HG03378 (cell line): Measurements from ENCODE around the gene CMTM8.
"Not testable (repeated sequence)": the region's sequence is repeated elsewhere in the genome, so short reads cannot be mapped to it uniquely, and the experiment has no call there.

Experiments used
- ATAC-seq: cut with Tn5 transposase; IDR thresholded peaks from one replicate; pipeline ENCODE4 v1.9.1; 2021; ENCODE audit warnings: mild to moderate bottlenecking, moderate library complexity; ENCODE audit not compliant: unreplicated experiment

CMTM8 gene

GRCh38 chr3:32238453-32239306 is at the start of gene CMTM8:
TSS of gene CMTM8 (plus strand) at chr3:32238680. CDS start at chr3:32238973, 293 bp downstream.
- no peak for ATAC-seq

GRCh38 chr3:32189693-32190092 is 48.8 kb upstream of the CMTM8 start:
- ATAC-seq, result no peak

- ATAC-seq, result not testable (repeated sequence)
Observed at GRCh38 chr3:32190556-32190955, 47.9 kb upstream of the CMTM8 start.

DNA sequence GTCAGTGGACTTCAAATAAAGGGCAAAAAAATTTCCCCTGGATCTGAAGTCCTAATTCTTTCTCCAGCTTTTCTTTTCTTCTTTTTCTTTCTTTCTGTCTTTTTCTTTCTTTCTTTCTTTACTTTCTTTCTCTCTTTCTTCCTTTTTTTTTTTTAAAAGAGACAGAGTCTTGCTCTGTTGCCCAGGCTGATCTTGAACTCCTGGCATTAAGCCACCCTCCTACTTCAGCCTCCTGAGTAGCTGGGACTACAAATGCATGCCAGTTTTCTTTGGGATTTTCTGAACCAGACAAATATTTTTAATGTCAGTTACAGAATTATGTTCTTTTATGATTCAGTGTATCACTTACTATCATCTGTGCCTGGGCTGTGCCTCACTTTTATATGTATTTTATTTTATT is 45.4 kb upstream of the CMTM8 start:
- ATAC-seq, result no peak

- no peak for ATAC-seq
Observed at GRCh38 chr3:32194653-32195052, 43.8 kb upstream of the CMTM8 start.

- no peak for ATAC-seq
Observed at GRCh38 chr3:32195995-32196540, 42.4 kb upstream of the CMTM8 start.

GRCh38 chr3:32197991-32198390 is 40.5 kb upstream of the CMTM8 start:
- ATAC-seq, result no peak

DNA sequence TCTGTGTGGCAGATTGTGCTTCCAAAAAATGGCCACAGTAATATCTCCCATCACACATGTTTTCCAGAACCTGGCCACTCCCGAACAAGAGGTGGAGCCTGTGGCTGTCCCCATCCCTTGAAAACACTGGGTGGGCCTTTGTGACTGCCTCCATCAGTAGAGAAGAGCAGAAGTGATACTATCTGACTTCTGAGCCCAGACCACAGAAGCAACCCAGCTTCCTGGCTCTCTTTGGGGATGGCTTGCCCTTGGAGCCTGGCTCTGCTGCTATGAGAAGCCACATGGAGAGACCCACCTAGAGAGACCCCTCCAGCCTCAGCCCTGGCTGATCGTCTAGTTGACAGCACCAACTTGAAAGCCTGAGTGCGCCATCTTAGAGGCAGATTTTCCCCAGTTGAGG is 39.8 kb upstream of the CMTM8 start:
- ATAC-seq, result no peak

- no peak for ATAC-seq
Observed at GRCh38 chr3:32200490-32200889, 38.0 kb upstream of the CMTM8 start.

GRCh38 chr3:32200992-32201758 is 37.3 kb upstream of the CMTM8 start:
- no peak for ATAC-seq

DNA sequence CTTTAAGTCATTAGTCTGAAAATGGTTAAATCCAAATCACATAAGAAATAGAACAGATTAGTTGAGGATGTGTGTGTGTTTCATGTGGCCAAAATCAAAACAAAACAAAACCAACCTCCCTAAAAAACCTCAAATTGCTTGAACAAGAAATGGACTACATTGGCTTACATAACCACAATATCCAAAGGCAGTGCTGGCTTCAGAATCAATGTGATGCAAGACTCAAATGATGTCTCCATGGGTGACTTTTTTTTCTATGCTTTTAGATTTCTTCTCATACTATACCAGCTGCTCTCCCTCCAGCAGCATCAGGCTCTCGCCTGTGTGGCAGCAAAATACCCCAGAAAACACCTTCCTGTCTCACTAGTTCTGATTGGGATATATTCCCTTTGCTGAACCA is 36.0 kb upstream of the CMTM8 start:
- ATAC-seq, result no peak

DNA sequence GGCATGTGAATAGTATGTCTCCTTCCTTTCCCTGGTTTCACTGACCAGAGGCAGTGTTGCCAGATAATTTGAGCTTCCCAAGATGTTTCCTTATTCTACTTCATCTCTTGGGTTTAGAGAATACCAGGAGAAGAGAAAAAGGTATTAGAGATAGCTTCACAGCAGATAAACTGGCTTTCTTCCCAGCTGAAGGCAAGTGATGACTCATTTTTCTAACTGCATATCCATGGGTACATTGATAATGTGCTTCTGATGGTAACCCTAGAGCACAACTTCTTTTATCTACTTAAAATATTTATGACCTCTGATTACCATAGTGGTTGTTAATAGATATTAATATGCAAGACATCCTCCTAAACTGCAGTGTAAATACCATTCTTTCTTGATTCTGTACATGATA is 34.6 kb upstream of the CMTM8 start:
- ATAC-seq, result no peak

- ATAC-seq, result no peak
Observed at GRCh38 chr3:32208447-32208846, 30.0 kb upstream of the CMTM8 start.

DNA sequence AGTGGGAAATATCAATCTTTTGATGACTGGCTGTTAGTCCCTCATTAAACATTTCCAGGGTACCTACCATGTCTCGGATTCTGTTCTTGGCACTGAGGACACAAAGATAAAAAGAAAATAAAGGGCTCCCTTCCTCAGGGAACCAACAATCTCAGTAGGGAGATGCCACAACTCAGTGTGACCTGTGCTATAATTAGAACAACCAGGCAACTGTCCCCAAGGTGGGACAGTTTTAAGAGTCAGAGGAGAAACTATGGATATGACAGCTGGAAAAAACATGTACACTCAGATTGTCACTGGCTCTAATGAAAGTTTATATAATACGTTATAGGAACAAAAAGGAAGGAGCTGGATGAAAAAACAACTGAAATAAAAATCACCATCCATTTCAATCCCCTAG is 23.3 kb upstream of the CMTM8 start:
- ATAC-seq, result no peak

GRCh38 chr3:32216172-32216783 is 22.2 kb upstream of the CMTM8 start:
- no peak for ATAC-seq

- no peak for ATAC-seq
Observed at GRCh38 chr3:32217339-32217738, 21.1 kb upstream of the CMTM8 start.

DNA sequence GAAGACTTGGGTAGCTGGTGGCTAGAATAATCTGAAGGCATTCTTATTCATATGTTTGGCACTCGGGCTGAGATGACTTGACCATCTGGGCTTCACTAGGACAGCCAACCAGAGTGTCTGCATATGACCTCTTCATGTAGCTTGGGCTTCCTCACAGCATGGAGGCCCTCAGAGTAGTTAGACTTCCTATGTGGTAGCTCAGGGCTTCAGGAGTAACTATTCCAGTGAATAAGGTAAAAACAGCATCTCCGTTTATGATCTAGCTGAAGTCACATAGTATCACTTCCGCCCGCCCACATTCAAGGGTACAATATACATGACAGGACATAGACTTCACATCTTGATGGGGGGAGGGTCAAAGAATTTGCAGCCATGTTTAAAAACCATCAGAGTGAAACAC is 18.9 kb upstream of the CMTM8 start:
- no peak for ATAC-seq

- no peak for ATAC-seq
Observed at GRCh38 chr3:32220006-32220405, 18.5 kb upstream of the CMTM8 start.

DNA sequence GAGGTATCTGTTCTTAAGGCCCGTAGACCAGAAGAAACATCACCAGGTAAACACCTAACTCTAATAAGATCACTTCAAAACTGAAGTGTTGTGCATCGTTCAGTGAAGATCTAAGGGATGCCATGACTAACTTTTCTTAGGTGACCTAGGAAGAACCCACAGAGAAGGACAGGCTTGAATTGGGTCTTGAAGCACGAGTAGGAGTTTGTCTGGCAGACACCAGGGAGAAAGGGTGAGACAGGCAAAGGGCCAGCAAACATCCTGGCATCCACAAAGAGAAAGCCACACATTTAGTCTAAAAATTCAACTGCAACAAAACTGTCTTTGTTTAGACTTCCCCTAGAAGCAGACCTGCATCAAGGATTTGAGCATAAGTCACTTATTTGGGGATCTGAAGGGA is 15.5 kb upstream of the CMTM8 start:
- no peak for ATAC-seq

- no peak for ATAC-seq
Observed at GRCh38 chr3:32224016-32224516, 14.4 kb upstream of the CMTM8 start.

- no peak for ATAC-seq
Observed at GRCh38 chr3:32226875-32227500, 11.5 kb upstream of the CMTM8 start.
